Right atrium auricular region (tissue), 2 donors: ENCODE results near the gene CRLF2. TPM values are rescaled to one million over a fixed set of nuclear protein-coding genes. Genes with fewer than 3 reads are reported as not detected.

Experiments used
- DNase-seq: peaks from one replicate; pipeline ENCODE4 v3.0.0-alpha.2; 2019; ENCODE audit warnings: low spot score
- H3K27ac ChIP-seq, 2 donors: fragments of 200-600 bp; sonication (generic); 1 replicate in 1 of 2; 2 replicates in 1 of 2; pipeline ENCODE4 v1.5.1; 2016 to 2019
- H3K27me3 ChIP-seq, 2 donors: fragments of 200-600 bp; sonication (generic); one replicate each; pipeline versions ENCODE4 v1.5.1 to v1.6.0; 2017 to 2019
- H3K36me3 ChIP-seq: fragments of 200-600 bp; sonication (generic); one replicate; pipeline ENCODE4 v1.5.1; 2016
- H3K4me1 ChIP-seq, 2 donors: fragments of 200-600 bp; sonication (generic); one replicate each; pipeline versions ENCODE4 v1.5.1 to v1.6.0; 2017 to 2019
- H3K4me3 ChIP-seq, 2 donors: fragments of 200-600 bp; sonication (generic); 1 replicate in 1 of 2; 2 replicates in 1 of 2; pipeline ENCODE4 v1.5.1; 2017 to 2019; ENCODE audit warnings: mild to moderate bottlenecking in 1 of 2, moderate library complexity in 1 of 2
- H3K9me3 ChIP-seq, 2 donors: fragments of 200-600 bp; sonication (generic); one replicate each; pipeline ENCODE4 v1.5.1; 2019
- CTCF ChIP-seq, 2 donors: fragments of 200-600 bp; sonication (generic); IDR thresholded peaks; one replicate each; pipeline ENCODE4 v1.5.1; 2019; ENCODE audit warnings: antibody characterized with exemption in 2 of 2
- total RNA-seq, 2 donors: library from RNA; depleted of rRNA; stranded (reverse); fragments of >200 nt; gene quantifications; one replicate each; pipeline ENCODE4 v1.1.0, GENCODE V29; 2016

The CRLF2 gene
- total RNA-seq, 2 donors from 2014 or later = not detected

- Histone ChIP-seq H3K9me3 (peaks cover 0 to 11% of the 10 kb centered on the region in 2 donors), H3K27me3 (no peaks in the 10 kb centered on the region), H3K27ac (no peak overlapping the region), H3K4me3 (no peak overlapping the region), H3K4me1 (no peaks in the 10 kb centered on the region), H3K36me3 (no peaks in the 10 kb centered on the region)
- TF ChIP-seq CTCF (IDR thresholded peaks at IDR 0.05) = no peak
- DNase-seq = no peak
Observed at GRCh38 chrX:1226249-1226648, 13.8 kb upstream of the CRLF2 start.

- no peaks in the 10 kb centered on the region for H3K4me1 ChIP-seq
- H3K27me3 ChIP-seq = no peaks in the 10 kb centered on the region
- H3K4me3 ChIP-seq = no peak overlapping the region
- H3K27ac ChIP-seq = no peak overlapping the region
- H3K36me3 ChIP-seq = no peaks in the 10 kb centered on the region
- peaks cover 0 to 11% of the 10 kb centered on the region in 2 donors for H3K9me3 ChIP-seq
- no peak for DNase-seq
- no peak for TF ChIP-seq CTCF (IDR thresholded peaks at IDR 0.05)
Observed at GRCh38 chrX:1224954-1225353, 12.5 kb upstream of the CRLF2 start.

GRCh38 chrX:1223242-1223600 is 10.8 kb upstream of the CRLF2 start:
- TF ChIP-seq CTCF (IDR thresholded peaks at IDR 0.05) = no peak

GRCh38 chrX:1222531-1223241 is 10.2 kb upstream of the CRLF2 start:
- peaks cover 0 to 11% of the 10 kb centered on the region in 2 donors for H3K9me3 ChIP-seq
- H3K4me3 ChIP-seq = no peak overlapping the region
- H3K36me3 ChIP-seq = no peaks in the 10 kb centered on the region
- no peak for DNase-seq
- H3K27me3 ChIP-seq = no peaks in the 10 kb centered on the region
- no peak for TF ChIP-seq CTCF (IDR thresholded peaks at IDR 0.05)
- no peak overlapping the region for H3K27ac ChIP-seq
- no peaks in the 10 kb centered on the region for H3K4me1 ChIP-seq

More at GRCh38 chrX:1223242-1223600, 10.8 kb upstream of the CRLF2 start:
- Histone ChIP-seq H3K9me3 (peaks cover 0 to 11% of the 10 kb centered on the region in 2 donors), H3K27ac (no peak overlapping the region), H3K27me3 (no peaks in the 10 kb centered on the region), H3K4me3 (no peak overlapping the region), H3K36me3 (no peaks in the 10 kb centered on the region), H3K4me1 (no peaks in the 10 kb centered on the region)
- no peak for DNase-seq

GRCh38 chrX:1221296-1221845 is 8.9 kb upstream of the CRLF2 start:
- Histone ChIP-seq H3K4me1 (no peaks in the 10 kb centered on the region), H3K4me3 (no peak overlapping the region), H3K36me3 (no peaks in the 10 kb centered on the region), H3K27me3 (no peaks in the 10 kb centered on the region), H3K27ac (no peak overlapping the region), H3K9me3 (peaks cover 0 to 11% of the 10 kb centered on the region in 2 donors)
- DNase-seq = no peak
- TF ChIP-seq CTCF (IDR thresholded peaks at IDR 0.05) = no peak
